ENCODE results near the gene KIZ.

Gene KIZ

DNA sequence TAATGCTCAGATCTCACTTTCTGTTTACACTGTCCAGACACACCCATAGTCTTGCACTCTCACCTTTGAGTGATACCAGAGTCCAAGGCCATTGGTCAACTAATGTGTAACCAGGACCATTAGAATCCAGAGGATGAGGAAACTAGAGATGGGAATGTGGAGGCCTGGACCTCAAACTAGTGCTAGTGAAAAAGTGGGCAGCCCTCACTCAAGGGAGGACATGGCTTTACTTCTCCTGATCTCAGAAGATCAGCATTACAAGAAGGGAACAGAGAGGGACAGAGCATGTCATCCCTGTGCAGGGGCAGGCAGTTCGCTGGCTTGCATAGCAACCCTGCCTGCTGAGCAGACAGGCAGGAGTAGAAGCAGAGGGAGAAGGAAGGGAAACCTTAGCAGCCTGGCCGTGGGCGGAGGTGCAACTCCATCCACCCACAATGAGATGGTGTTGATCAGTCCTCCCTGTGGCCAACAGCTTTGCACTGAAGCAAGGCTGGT lies 154.7 kb downstream of the KIZ start:
- DNase-seq (ENCODE audit: low read depth): no peak
- no peak for TF ChIP-seq MAX (IDR thresholded peaks at IDR 0.05; ENCODE audit: low read depth, low read length)

GRCh38 chr20:21286775-21287174 lies 160.9 kb downstream of the KIZ start:
- no peak for DNase-seq (ENCODE audit: low read depth)
- no peak overlapping the region for H3K4me3 ChIP-seq (ENCODE audit: low read depth, low read length)
- TF ChIP-seq MAX (IDR thresholded peaks at IDR 0.05; ENCODE audit: low read depth, low read length) (no peak), MYC (IDR thresholded peaks at IDR 0.05; ENCODE audit: low read depth, low read length) (no peak), CTCF (IDR thresholded peaks at IDR 0.05; ENCODE audit: low read depth, low read length) (no peak), POLR2A (IDR thresholded peaks at IDR 0.05; ENCODE audit: extremely low read depth, insufficient read length) (no peak)

More for the DNA sequence above, 154.7 kb downstream of the KIZ start:
- H3K4me3 ChIP-seq (ENCODE audit: low read depth, low read length): no peak overlapping the region

- no peak overlapping the region for H3K4me3 ChIP-seq (ENCODE audit: low read depth, low read length)
- TF ChIP-seq CTCF (IDR thresholded peaks at IDR 0.05; ENCODE audit: low read depth, low read length) (no peak), MAX (IDR thresholded peaks at IDR 0.05; ENCODE audit: low read depth, low read length) (no peak), MYC (IDR thresholded peaks at IDR 0.05; ENCODE audit: low read depth, low read length) (no peak), POLR2A (IDR thresholded peaks at IDR 0.05; ENCODE audit: extremely low read depth, insufficient read length) (no peak)
- no peak for DNase-seq (ENCODE audit: low read depth)
These were observed 162.9 kb downstream of the KIZ start for GRCh38 chr20:21288587-21289370.

GRCh38 chr20:21289651-21290050 lies 163.8 kb downstream of the KIZ start:
- H3K4me3 ChIP-seq (ENCODE audit: low read depth, low read length): no peak overlapping the region
- DNase-seq (ENCODE audit: low read depth): no peak
- TF ChIP-seq MYC (IDR thresholded peaks at IDR 0.05; ENCODE audit: low read depth, low read length) (no peak), POLR2A (IDR thresholded peaks at IDR 0.05; ENCODE audit: extremely low read depth, insufficient read length) (no peak), CTCF (IDR thresholded peaks at IDR 0.05; ENCODE audit: low read depth, low read length) (no peak), MAX (IDR thresholded peaks at IDR 0.05; ENCODE audit: low read depth, low read length) (no peak)

DNA sequence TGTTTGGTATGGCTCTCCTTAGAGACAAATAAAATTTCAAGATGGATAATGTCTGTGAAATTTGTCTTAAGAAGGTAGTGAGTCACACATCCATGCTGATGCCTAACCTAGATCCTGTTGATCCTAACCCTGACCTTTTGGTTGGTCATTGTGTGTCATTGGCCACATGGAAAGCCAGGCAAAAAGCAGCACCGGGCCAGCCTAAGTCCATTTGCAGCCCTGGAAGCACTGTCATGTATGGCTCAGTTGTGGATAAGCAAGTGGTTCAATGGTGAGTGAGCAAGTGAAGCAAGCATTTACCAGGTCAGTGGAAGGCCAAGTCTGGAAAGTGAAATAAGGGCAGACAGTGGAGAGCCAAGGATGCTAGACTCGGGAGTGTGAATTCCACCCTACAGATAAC lies 165.1 kb downstream of the KIZ start:
- TF ChIP-seq MYC (IDR thresholded peaks at IDR 0.05; ENCODE audit: low read depth, low read length) (no peak), CTCF (IDR thresholded peaks at IDR 0.05; ENCODE audit: low read depth, low read length) (no peak), POLR2A (IDR thresholded peaks at IDR 0.05; ENCODE audit: extremely low read depth, insufficient read length) (no peak), MAX (IDR thresholded peaks at IDR 0.05; ENCODE audit: low read depth, low read length) (no peak)
- no peak for DNase-seq (ENCODE audit: low read depth)
- H3K4me3 ChIP-seq (ENCODE audit: low read depth, low read length): no peak overlapping the region

- no peak for DNase-seq (ENCODE audit: low read depth)
- H3K4me3 ChIP-seq (ENCODE audit: low read depth, low read length): no peak overlapping the region
- TF ChIP-seq POLR2A (IDR thresholded peaks at IDR 0.05; ENCODE audit: extremely low read depth, insufficient read length) (no peak), CTCF (IDR thresholded peaks at IDR 0.05; ENCODE audit: low read depth, low read length) (no peak)
These were observed 168.9 kb downstream of the KIZ start for GRCh38 chr20:21294755-21295154.

Measured in NB4 (cell line).